GM12874 (cell line): Measurements from ENCODE around the gene GPR35.

Experiments used
- TF ChIP-seq, protein P1 (sequence below): IDR thresholded peaks from 2 replicates; pipeline ENCODE4 v1.5.1; 2011; ENCODE audit warnings: low read depth, mild to moderate bottlenecking, control low read depth, low read length, moderate library complexity; ENCODE audit not compliant: insufficient read depth

The GPR35 gene

GRCh38 chr2:240648155-240648649 is 22.9 kb downstream of the GPR35 start:
- TF ChIP-seq, protein P1, sequence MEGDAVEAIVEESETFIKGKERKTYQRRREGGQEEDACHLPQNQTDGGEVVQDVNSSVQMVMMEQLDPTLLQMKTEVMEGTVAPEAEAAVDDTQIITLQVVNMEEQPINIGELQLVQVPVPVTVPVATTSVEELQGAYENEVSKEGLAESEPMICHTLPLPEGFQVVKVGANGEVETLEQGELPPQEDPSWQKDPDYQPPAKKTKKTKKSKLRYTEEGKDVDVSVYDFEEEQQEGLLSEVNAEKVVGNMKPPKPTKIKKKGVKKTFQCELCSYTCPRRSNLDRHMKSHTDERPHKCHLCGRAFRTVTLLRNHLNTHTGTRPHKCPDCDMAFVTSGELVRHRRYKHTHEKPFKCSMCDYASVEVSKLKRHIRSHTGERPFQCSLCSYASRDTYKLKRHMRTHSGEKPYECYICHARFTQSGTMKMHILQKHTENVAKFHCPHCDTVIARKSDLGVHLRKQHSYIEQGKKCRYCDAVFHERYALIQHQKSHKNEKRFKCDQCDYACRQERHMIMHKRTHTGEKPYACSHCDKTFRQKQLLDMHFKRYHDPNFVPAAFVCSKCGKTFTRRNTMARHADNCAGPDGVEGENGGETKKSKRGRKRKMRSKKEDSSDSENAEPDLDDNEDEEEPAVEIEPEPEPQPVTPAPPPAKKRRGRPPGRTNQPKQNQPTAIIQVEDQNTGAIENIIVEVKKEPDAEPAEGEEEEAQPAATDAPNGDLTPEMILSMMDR, result no peak

DNA sequence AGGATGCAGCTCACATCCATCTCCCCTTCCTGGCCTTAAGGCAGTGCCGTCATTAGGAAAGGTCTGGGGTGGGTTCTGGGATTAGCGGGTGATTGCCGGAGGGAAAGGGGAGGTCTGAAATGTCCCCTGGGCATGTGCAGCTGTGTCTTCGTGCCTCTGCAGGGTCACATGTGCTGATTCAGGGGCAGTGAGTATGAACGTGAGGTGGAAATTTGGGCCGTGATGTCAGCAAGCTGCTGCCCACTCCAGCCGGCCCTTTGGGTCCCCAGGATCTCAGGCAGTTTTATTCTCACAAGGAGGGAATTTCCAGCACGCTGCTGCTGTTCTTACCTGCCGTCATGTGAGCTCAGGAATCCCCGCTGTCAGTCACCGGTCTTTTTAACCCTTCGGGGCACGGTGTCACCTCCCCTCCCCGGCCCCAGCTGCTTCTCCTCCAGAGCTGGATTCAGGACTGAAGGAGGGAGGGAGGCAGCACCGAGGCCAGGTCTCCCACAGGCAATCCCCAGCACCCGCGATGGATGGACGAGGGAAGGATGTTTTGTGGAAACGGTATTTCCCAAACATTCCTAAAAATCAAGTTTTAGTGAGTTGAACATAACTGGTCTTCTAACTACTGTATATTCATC is 23.5 kb downstream of the GPR35 start:
- TF ChIP-seq, protein P1, result no peak

GRCh38 chr2:240649331-240649730 is 24.1 kb downstream of the GPR35 start:
- TF ChIP-seq, protein P1, result no peak

- TF ChIP-seq, protein P1, result no peak
Observed at GRCh38 chr2:240650254-240650965, 25.1 kb downstream of the GPR35 start.

GRCh38 chr2:240651185-240651584 is 25.9 kb downstream of the GPR35 start:
- TF ChIP-seq, protein P1, result no peak

DNA sequence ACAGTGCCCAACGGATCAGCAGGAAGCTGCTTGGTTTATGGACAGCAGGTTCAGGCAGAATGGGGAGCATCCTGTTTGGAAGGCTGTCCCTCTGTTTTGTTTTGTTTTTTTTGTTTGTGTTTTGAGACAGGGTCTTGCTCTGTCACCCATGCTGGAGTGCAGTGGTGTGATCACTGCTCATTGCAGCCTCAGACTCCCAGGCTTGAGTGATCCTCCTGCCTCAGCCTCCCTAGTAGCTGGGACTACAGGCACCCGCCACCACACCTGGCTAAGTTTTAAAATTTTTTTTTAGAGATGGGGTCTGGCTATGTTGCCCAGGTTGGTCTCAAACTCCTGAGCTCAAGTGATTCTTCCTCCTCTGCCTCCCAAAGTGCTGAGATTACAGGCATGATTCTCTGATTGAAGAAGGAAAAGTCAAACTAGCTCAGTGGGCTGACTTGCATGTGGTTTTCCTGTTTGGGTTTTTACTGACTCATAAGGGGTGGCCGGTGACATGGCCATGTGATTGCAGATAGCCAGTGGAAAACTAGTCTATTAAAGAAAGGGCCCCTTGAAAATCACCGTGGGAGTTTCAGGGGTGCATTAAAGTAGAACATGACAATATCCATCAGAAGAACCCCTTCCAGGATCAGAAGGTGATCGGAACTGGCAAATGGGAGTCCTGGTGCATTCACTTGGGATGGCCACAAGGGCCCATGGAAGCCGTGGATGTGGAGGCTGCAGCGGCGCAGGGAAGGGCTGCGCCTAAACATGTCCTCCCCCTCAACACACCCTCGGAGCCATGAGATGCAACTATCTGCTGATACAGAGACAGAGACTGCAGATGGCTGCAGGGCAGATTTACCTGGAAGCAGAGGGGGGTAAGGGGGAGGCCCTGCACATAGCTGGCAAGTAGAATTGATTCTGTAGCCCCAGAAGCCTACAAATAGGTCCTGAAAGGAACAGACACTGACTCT is 30.9 kb downstream of the GPR35 start:
- TF ChIP-seq, protein P1, result no peak

- TF ChIP-seq, protein P1, result no peak
Observed at GRCh38 chr2:240662681-240663080, 37.4 kb downstream of the GPR35 start.
